Smooth muscle cell (in vitro differentiated cells): ENCODE measurements around the gene PLEKHG4. TPM values are rescaled to one million over a fixed set of nuclear protein-coding genes. Genes with fewer than 3 reads are reported as not detected.

Experiments
- DNase-seq: peaks from one replicate; lab custom pipeline; 2025; ENCODE audit not compliant: unreplicated experiment; lab: John Stamatoyannopoulos, UW
- H2AFZ ChIP-seq: fragments of 200-600 bp; sonication (generic); 2 replicates; pipeline ENCODE4 v1.6.0; 2016; ENCODE audit warnings: antibody characterized with exemption, low read depth, mild to moderate bottlenecking
- H3F3A ChIP-seq: fragments of 200-600 bp; sonication (generic); 2 replicates; pipeline ENCODE4 v1.6.0; 2017; ENCODE audit warnings: antibody characterized with exemption, low read depth
- H3K27ac ChIP-seq: fragments of 200-600 bp; sonication (generic); 2 replicates; pipeline ENCODE4 v1.5.1; 2016; ENCODE audit warnings: low read depth, mild to moderate bottlenecking
- H3K27me3 ChIP-seq: fragments of 200-600 bp; sonication (generic); 2 replicates; pipeline ENCODE4 v1.6.1; 2016; ENCODE audit warnings: low read depth, mild to moderate bottlenecking
- H3K36me3 ChIP-seq: fragments of 200-600 bp; sonication (generic); 2 replicates; pipeline ENCODE4 v1.5.1; 2016; ENCODE audit warnings: low read depth
- H3K4me1 ChIP-seq: fragments of 200-600 bp; sonication (generic); 2 replicates; pipeline ENCODE4 v1.5.1; 2016; ENCODE audit warnings: low read depth
- H3K4me2 ChIP-seq: fragments of 200-600 bp; sonication (generic); 2 replicates; pipeline ENCODE4 v1.6.0; 2016; ENCODE audit warnings: mild to moderate bottlenecking
- H3K4me3 ChIP-seq: fragments of 200-600 bp; sonication (generic); 2 replicates; pipeline ENCODE4 v1.5.1; 2016; ENCODE audit warnings: mild to moderate bottlenecking
- H3K79me2 ChIP-seq: fragments of 200-600 bp; sonication (generic); 2 replicates; pipeline ENCODE4 v1.6.0; 2016; ENCODE audit warnings: low read depth, mild to moderate bottlenecking
- H3K9ac ChIP-seq: fragments of 200-600 bp; sonication (generic); 2 replicates; pipeline ENCODE4 v1.6.0; 2016; ENCODE audit warnings: low read depth
- H3K9me3 ChIP-seq: fragments of 200-600 bp; sonication (generic); replicated peaks from 2 replicates; pipeline ENCODE4 v1.5.1; 2016; ENCODE audit warnings: low read depth
- H4K20me1 ChIP-seq: fragments of 200-600 bp; sonication (generic); 2 replicates; pipeline ENCODE4 v1.6.0; 2016; ENCODE audit warnings: low read depth
- WGBS: methylation state at CpG from one replicate; pipeline ENCODE4 v1.1.7; 2016; ENCODE audit warnings: low lambda C conversion rate; 5-methylcytosine and 5-hydroxymethylcytosine counted together
- polyA plus RNA-seq: library from polyadenylated mRNA; unstranded; fragments of >200 nt; fragmentation: Nextera tagmentation; extraction: Ambion mirVana; gene quantifications from 2 replicates; pipeline ENCODE4 v1.2.1, GENCODE V29; 2016
- total RNA-seq: library from RNA; depleted of rRNA; stranded (reverse); fragments of >200 nt; gene quantifications from 2 replicates; pipeline ENCODE4 v1.2.3, GENCODE V29; 2014
- TF ChIP-seq, protein P1 (sequence below): fragments of 200-600 bp; sonication (generic); IDR thresholded peaks from 2 replicates; pipeline ENCODE4 v1.5.1; 2017; ENCODE audit warnings: borderline replicate concordance, mild to moderate bottlenecking, antibody characterized with exemption; ENCODE audit not compliant: insufficient read depth, poor library complexity, severe bottlenecking

The PLEKHG4 gene
- total and polyA plus RNA-seq, 2 experiments from 2014 or later, result 2.7 to 27.0 TPM

DNA sequence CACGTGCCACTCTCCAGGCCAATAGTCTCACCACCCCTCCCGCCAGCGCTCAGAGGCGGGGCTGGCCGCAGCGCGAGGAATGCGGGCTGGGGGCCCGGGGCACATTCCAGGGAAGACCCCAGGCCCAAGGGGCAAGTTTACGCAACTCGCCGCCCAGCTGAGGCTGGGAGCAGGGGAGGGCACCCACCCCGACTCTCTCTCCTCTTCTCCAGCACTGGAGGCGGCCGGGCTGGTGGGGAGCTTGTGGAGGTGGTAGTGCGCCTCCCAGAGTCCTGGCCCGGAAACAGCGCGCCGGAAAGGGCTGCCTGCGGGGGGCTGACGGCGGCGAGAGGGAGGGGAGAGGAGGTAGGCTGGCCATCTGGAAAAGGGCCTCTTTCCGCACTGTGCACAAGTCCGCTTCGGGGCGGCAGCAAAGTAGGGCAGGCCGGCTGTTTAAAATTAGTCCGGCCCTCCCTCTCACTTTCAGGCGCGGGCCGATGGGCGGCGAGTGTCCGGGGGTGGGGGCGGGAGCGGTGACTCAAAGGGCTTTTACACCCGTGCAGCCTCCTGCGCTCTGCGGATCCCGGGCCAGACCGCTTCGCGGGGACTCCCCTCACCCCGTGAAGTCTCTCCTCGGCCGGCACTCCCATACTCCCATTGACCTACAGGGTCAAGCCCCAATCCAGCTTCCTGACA, 33.1 kb upstream of the PLEKHG4 start:
- DNase-seq, result peak; percentile 93
- H3F3A ChIP-seq, result peaks cover 51% of the 10 kb centered on the region
- under 1% methylated on average over 41 of the region's 48 CpGs for WGBS
- H3K79me2 ChIP-seq, result peaks cover 20% of the 10 kb centered on the region
- no peaks in the 10 kb centered on the region for H3K36me3 ChIP-seq
- H4K20me1 ChIP-seq, result no peaks in the 10 kb centered on the region
- peak overlapping the region; percentile 71 for H3K4me3 ChIP-seq
- no peaks in the 10 kb centered on the region for H3K27me3 ChIP-seq
- TF ChIP-seq, protein P1, sequence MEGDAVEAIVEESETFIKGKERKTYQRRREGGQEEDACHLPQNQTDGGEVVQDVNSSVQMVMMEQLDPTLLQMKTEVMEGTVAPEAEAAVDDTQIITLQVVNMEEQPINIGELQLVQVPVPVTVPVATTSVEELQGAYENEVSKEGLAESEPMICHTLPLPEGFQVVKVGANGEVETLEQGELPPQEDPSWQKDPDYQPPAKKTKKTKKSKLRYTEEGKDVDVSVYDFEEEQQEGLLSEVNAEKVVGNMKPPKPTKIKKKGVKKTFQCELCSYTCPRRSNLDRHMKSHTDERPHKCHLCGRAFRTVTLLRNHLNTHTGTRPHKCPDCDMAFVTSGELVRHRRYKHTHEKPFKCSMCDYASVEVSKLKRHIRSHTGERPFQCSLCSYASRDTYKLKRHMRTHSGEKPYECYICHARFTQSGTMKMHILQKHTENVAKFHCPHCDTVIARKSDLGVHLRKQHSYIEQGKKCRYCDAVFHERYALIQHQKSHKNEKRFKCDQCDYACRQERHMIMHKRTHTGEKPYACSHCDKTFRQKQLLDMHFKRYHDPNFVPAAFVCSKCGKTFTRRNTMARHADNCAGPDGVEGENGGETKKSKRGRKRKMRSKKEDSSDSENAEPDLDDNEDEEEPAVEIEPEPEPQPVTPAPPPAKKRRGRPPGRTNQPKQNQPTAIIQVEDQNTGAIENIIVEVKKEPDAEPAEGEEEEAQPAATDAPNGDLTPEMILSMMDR, result peak; percentile 26
- no peak overlapping the region for H2AFZ ChIP-seq
- no peaks in the 10 kb centered on the region for H3K9me3 ChIP-seq
- peak overlapping the region; percentile 63 for H3K9ac ChIP-seq
- peak overlapping the region; percentile 97 for H3K27ac ChIP-seq
- H3K4me2 ChIP-seq, result peak overlapping the region; percentile 99
- H3K4me1 ChIP-seq, result peaks cover 36% of the 10 kb centered on the region

DNA sequence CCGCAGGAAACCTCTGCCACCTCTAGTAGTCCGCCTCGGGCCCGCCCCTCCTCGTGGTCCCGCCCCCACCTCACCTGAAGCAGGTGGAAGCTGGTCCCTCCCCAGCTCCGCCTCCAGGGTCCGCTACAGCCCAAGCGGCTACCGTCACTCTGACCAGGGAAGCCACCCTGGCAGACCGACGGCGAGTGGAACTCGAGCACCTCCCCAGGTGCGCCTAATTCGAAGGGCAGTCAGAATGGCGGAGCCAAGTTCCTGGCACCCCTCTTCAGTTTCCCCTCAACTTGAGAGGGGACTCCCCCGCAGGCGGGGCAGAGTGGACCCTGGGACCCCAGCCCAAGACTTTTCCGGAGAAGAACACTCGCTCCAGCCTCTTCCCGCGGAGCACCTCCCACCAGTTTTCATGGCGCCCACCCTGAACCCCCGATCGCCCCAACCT, 32.6 kb upstream of the PLEKHG4 start:
- TF ChIP-seq, protein P1, result no peak
- Histone ChIP-seq H3K4me3 (peak overlapping the region; percentile 71), H3K79me2 (peaks cover 20% of the 10 kb centered on the region), H3K9me3 (no peaks in the 10 kb centered on the region), H3K9ac (peak overlapping the region; percentile 63), H2AFZ (no peak overlapping the region), H3K27ac (peak overlapping the region; percentile 97), H3F3A (peaks cover 46% of the 10 kb centered on the region), H4K20me1 (no peaks in the 10 kb centered on the region), H3K4me2 (peak overlapping the region; percentile 99), H3K4me1 (peaks cover 31% of the 10 kb centered on the region), H3K36me3 (no peaks in the 10 kb centered on the region), H3K27me3 (no peaks in the 10 kb centered on the region)
- WGBS, result 2% methylated on average over 21 of the region's 26 CpGs
- DNase-seq, result no peak

DNA sequence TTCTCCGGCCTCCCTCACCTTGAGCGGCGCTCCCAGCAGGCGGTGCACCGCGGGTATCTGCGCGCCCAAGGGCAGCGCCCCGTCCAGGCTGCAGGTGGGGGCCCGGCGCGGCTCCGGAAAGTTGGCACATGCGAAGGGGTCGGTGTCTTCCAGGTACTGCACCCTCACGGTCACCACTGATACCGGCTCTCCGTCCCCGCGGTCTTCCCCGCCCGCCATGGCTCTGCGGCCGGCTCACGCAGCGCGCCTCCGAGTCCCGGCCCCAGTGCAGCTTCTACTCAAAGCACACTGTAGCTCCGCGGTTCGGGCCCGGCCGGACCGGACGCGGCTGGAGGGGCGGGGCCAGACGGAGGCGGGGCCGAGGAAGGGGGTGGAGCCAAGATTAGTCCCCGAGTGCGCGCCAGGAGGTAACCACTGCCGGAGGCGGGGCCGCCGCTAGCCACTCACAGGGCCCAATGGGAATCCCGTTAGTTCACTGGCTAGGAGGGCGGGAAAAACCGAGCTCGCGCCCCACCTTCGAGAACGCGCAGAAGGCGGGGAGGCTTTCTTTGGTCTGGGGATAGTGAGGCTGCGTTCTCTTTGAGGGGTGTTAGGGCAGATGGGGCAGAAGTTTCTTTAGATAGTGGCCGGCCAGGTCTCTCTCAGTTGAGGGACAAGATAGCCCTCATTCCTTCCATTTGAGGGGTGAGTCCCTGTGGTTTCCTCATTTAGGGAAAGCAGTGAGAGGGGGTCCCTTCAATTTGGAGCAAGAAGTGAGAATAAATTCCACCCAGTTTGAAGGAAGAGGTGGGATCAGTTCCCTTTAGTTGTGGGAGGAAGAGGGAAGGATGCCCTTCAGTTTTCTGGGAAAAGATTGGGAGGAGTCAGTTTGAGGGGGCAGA, 31.9 kb upstream of the PLEKHG4 start, which contains the start of gene FHOD1:
TSS of gene FHOD1 (minus strand) at position 290 of the 881 bp plus-strand sequence. CDS start at position 219, 71 bp downstream.
- TF ChIP-seq, protein P1, result no peak
- H3K27ac ChIP-seq, result peak within 1 kb of the TSS; percentile 97
- H3K9me3 ChIP-seq, result no peaks in the 10 kb centered on the region
- no peaks in the 10 kb centered on the region for H3K36me3 ChIP-seq
- peaks cover 17% of the 10 kb centered on the region for H3K79me2 ChIP-seq
- peak within 1 kb of the TSS; percentile 71 for H3K4me3 ChIP-seq
- no peak within 1 kb of the TSS for H2AFZ ChIP-seq
- H3K4me1 ChIP-seq, result peaks cover 30% of the 10 kb centered on the region
- 1% methylated on average over 33 of the region's 60 CpGs for WGBS
- peak within 1 kb of the TSS; percentile 69 for H3K9ac ChIP-seq
- H3F3A ChIP-seq, result peaks cover 40% of the 10 kb centered on the region
- H3K27me3 ChIP-seq, result no peaks in the 10 kb centered on the region
- DNase-seq, result peak; percentile 95
- peak within 1 kb of the TSS; percentile 99 for H3K4me2 ChIP-seq
- H4K20me1 ChIP-seq, result no peaks in the 10 kb centered on the region
